PC-3 (cell line): ENCODE results near the gene TBC1D3I.
"Not testable (repeated sequence)": the region's sequence is repeated elsewhere in the genome, so short reads cannot be mapped to it uniquely, and the experiment has no call there.

Experiments used
- EZH2 ChIP-seq: fragments of 300-600 bp; sonication (generic); IDR thresholded peaks from one replicate; pipeline ENCODE4 v1.6.1; 2017; ENCODE audit warnings: antibody characterized with exemption, mild to moderate bottlenecking, low read length; ENCODE audit not compliant: unreplicated experiment
- EZH2phosphoT487 ChIP-seq: fragments of 300-600 bp; sonication (generic); IDR thresholded peaks from 2 replicates; pipeline ENCODE4 v1.6.1; 2018; ENCODE audit warnings: mild to moderate bottlenecking, antibody characterized with exemption, low read length, borderline replicate concordance
- TF ChIP-seq, protein P1 (sequence below): fragments of 300-600 bp; sonication (generic); conservative IDR thresholded peaks from 2 replicates; pipeline ENCODE4 v1.5.1; 2017; ENCODE audit warnings: antibody characterized with exemption, low read depth, mild to moderate bottlenecking, low read length

GRCh38 chr17:36220737-36221580 lies 43.4 kb downstream of the TBC1D3I start:
- TF ChIP-seq, protein P1, sequence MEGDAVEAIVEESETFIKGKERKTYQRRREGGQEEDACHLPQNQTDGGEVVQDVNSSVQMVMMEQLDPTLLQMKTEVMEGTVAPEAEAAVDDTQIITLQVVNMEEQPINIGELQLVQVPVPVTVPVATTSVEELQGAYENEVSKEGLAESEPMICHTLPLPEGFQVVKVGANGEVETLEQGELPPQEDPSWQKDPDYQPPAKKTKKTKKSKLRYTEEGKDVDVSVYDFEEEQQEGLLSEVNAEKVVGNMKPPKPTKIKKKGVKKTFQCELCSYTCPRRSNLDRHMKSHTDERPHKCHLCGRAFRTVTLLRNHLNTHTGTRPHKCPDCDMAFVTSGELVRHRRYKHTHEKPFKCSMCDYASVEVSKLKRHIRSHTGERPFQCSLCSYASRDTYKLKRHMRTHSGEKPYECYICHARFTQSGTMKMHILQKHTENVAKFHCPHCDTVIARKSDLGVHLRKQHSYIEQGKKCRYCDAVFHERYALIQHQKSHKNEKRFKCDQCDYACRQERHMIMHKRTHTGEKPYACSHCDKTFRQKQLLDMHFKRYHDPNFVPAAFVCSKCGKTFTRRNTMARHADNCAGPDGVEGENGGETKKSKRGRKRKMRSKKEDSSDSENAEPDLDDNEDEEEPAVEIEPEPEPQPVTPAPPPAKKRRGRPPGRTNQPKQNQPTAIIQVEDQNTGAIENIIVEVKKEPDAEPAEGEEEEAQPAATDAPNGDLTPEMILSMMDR = not testable (repeated sequence)
- TF ChIP-seq EZH2, EZH2phosphoT487: not testable (repeated sequence)
